Amniotic epithelial cell (primary cell): ENCODE measurements around the gene RUNX1.

Experiments
- DNase-seq: peaks from one replicate; pipeline ENCODE4 v3.0.0-alpha.2; 2010; ENCODE audit warnings: low read depth

The RUNX1 gene

GRCh38 chr21:34825101-34825500 lies 224.0 kb downstream of the RUNX1 start:
- DNase-seq: no peak

DNA sequence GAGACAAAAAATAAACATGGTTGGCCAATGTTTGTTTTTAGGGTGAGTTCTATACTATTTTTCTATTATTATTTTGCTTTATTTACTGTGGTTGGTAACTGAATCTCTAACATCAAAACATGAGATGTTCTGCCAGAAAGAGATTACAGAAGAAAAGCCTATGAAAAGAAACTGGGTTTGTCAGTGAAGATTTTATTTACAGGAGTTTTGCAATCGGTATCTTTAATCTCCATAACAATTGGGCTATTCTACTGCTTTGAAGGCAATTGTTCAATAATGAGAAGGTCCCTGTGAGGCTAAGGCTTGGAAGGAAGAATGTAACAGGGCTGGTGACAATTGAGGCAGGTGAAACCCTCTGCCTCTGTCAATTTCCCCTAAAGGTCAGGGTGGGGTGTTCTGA lies 224.8 kb downstream of the RUNX1 start:
- no peak for DNase-seq

DNA sequence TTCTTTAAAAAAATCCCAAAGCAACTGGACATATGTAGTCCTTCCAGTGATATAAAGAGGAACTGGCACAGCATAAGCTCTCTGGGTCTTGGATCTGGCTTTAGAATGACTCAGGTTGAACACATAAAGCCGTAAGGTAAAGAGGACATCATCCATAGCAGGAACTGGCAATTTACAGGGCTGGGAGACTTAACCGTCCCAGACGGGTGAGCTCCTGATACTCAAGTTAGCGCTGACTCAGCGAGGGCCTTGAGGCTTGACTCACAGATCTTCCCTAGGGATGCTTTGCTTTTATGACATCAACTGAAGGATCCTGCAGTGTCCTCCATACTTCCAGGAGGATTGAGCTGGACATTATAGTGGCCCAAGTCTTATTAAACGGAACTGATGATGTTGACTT lies 226.2 kb downstream of the RUNX1 start:
- peak; percentile 88 for DNase-seq

DNA sequence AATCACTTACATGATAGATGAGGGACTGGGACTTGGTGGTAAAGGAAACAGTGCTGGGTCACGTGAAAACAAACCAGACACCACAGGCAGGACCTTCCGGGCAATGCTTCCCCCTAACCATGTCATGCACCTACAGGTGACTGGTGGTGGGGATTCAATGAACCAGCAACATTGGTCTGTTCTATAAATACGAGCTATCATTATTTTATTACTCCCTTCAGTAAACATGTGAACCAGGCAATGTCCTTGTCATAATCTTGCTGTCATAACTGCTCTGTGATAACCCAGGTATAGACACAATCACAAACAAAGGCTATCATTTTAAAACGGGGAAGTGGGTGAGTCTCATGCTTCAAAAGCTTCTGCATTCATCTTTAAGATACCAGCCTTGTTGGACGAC lies 226.9 kb downstream of the RUNX1 start:
- DNase-seq: no peak

DNA sequence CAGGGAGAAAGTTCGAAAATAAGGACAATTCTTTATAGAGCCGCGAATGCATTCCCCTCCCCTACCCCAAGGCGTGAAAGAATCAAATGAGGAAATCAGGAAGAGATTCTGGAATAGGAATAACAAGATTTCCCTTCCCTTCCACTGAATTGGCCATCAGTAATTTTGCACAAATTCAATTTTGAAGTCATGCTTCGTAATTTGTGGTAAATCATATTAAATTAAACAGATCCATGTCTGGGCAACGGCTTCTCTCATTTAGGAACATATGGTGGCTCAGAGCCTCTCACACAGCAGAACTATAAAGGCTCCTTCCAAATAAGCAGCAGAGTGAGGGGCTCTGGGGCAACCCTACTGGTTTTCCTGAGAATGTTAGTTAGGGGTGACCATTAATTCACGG lies 227.4 kb downstream of the RUNX1 start:
- no peak for DNase-seq

- no peak for DNase-seq
Observed at GRCh38 chr21:34820051-34820450, 229.1 kb downstream of the RUNX1 start.

DNA sequence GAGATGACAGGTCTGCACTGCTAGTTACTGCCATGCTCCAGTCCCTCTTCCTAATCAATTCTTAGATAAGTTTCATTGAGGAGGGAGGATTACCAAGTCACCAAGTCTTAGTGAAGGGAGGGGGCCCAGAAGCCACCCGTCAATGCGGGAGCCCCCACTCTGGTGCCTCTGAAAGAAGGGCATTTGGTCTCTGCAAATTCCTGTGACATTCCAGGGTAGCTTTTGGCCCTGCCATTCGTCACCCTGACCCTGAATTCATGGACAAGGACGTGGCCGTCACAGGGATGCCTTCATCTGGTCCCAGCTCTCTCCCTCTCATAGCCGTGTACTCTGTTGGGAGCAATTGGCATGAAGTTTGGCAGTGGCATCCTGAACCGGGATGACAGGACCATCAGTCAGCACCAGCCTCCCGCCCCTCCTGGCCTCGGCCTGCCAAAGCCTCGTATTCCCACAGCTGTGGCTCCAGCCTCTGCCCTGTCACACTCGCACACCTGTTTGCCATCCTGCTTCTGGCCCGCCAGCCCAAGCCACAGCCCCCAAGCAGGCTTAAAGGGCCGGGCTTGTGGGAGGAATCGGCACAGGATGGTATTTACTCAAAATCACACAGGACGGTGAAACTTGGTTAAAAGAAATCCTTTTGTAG lies 229.6 kb downstream of the RUNX1 start:
- no peak for DNase-seq

DNA sequence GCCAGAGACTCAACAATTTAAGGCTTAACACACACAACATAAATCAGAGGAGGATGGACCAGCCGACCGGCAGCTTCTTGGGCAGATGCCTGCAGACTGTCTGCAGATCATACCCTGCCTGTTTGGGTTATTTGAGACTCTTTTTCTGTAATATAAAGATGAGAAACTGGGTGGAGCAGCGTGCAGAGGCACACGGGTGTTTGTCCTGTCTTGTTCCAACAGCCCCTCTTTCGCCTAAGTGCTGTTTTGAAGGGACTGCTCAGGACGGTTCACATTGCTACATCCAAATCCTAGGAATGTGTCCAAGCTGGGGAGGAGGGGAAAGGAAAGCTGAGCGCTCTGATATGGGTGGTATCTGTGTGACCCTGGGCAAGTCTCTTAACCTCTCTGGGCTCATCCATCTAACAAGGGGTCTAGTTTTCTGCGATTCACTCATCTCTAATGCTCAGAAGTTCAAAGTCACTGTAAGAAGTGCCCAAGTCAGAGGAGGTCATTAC lies 230.4 kb downstream of the RUNX1 start:
- peak; percentile 67 for DNase-seq

DNA sequence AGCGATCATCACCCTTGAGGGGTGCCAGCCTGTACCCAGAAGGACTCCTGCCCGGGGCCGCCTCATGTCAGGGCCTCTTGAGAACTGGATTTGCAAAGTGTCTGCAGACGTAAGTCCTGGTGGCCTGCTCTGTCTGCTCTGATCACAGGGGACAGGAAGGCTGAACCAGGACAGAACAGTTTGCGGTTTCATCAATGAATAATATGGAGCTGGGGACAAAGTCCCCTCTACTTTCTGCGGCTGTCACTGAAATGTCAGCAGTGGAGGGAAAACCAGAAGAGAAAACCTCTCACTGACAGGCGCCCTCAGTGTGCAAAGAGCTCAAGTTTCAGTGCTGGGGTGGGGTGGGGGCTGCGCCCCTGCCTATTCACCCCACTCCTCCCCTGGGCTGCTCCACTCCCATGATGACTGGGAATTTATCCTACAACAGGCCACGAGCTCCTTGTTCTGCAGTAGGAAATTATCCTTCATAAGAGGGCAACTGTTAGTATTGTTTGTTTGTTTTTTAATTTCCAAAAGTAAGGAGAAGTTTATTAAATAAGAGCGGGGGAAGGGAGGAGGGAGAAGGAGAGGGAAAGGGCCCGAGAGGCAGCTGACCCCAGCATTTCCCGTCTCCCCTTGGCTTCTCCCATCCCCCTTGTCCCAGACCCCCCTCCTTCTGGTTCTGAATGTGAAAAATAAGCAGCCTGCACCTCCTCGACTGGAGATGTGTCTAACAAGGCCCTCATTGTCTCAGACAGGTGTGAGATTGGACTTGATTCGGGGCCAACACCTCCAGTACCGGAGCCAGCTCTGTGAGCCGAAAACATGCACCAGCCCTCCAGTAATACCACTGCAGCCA lies 231.1 kb downstream of the RUNX1 start:
- no peak for DNase-seq

DNA sequence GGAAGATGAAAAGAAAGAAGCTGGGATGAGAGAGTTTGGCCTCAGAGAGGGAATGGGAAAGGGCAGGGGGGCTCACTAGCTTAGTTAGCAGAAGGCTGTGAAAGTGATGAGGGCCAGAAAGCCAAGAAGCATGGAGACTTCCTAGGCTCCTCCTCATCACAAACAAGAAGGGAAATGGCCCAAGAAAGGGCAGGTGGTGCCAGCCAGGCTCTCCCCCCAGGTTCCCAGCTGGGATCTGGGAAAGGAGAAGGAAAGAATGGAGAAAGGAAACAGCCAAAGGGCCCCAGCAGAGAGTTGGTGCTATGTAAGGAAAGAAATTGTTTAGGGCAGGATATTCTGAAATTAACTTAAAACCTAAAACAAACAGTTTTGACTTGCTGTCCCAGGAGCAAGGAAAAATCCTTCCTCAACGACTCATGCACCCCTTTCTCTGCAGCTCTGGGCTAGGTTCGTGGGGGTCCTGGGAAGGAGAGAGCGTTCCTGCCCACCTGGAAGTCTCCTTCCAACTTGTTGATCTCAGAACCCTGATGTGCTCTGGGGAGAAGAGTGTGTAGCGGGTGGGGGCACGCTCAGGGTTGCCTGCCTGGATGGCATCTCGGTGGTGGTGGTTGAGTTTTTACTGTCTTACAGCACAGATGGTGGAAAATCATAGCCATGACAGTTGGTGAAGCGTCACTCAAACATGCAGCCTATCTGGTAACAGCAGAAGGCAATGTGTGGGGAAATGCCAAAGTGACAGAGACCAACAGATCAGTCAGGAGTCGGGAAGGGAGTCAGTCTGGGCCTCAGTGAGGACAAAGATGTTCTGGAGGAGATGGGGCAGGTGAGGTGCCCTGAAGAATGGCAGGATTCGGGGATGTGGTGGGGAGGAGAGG lies 233.0 kb downstream of the RUNX1 start:
- no peak for DNase-seq

- DNase-seq: peak; percentile 55
Observed at GRCh38 chr21:34814529-34814951, 234.6 kb downstream of the RUNX1 start.

DNA sequence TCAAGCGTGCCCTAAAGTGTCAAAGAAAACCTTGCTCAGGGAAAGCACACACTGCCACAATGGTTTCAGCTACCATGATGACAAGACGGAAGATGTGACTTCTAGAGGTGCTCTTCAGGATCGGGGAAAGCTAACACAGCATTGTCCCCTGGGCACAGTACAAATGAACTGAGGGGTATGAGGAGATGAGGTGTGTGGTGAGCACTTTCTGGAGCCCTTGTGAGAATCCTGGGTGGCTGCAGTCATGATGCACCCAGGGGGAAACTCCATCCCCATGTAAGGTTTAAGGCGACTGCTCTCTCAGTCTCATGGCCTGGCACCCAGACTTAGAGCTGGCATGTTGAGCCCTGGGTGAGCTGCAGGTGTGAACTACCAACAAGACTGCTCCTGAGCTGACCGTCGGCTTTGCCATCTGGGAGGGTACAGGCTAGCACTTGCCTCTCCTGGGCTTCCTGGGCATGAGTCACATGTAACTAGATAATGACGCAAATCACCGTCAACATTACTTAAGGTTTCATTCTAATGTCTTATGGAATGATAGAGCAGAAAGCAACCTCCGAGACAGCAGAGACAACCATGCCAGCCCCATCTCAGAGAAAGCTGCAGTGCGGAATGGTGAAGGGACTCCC lies 235.7 kb downstream of the RUNX1 start:
- DNase-seq: peak; percentile 93

DNA sequence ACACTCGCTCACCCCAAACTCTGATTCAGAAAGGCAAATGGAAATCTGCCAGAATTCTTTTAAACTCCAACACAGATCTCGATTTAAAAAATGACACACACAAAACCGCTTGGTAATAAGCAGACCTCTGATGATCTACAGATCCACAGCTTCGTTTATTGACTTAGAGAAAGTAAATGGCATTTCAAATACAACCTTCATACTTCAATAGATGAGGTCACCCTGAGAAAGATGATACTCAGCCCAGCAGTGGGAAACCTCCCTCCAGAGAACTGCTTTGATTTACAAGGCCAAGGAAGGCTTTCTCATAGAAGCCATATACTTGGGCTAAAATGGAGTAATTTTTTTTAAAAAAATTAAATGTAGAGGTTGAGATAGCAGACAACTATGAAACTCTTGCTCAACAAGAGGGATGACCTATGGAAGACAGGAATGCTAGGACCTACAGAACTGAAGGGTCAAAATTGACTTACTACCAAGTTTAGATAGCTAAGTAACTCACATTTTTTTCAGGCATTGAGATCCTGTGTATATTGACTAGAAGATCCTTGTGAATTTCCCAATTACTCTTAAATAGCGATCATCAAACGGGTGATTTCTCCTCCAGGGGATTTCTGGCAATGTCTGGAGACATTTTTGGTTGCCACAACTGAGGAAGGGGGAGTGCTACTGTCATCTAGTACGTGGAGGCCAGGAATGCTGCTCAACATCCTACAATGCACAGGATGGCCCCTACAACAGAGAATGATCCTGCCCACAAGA lies 236.4 kb downstream of the RUNX1 start:
- peak; percentile 92 for DNase-seq

- DNase-seq: no peak
Observed at GRCh38 chr21:34811368-34811767, 237.7 kb downstream of the RUNX1 start.

DNA sequence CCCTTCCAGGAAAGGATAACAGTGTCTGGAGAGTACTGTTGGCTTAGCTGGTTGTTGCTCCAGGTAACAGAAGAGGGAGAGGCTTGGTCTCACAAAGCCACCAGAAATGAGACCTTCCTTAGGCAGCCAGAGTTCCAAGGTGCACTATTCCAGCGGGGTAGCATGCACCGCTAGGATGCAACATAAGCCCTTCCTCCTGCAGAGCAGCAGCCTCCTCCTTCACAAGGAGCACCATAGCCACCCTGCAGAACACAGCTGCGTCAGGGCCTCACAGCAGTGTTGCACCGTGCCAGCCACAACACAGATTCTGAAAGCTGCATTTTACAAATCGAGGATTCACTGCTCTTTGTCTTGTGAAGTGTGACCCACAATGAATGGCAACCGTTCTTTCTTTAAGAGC lies 238.3 kb downstream of the RUNX1 start:
- DNase-seq: no peak

- DNase-seq: no peak
Observed at GRCh38 chr21:34809822-34810221, 239.3 kb downstream of the RUNX1 start.

GRCh38 chr21:34808569-34809204 lies 240.4 kb downstream of the RUNX1 start:
- DNase-seq: peak; percentile 88

GRCh38 chr21:34807881-34808568 lies 241.1 kb downstream of the RUNX1 start:
- DNase-seq: peak; percentile 99

- DNase-seq: peak; percentile 100
Observed at GRCh38 chr21:34807146-34807880, 241.8 kb downstream of the RUNX1 start.
